MCF 10A (cell line): ENCODE data around the gene SEC24D. TPM values are rescaled to one million over a fixed set of nuclear protein-coding genes. Genes with fewer than 3 reads are reported as not detected.

ENCODE experiments used
- BruUV-seq: library from RNA; stranded (reverse); fragments of 400-500 nt; replicated peaks from 2 replicates; lab custom pipeline; 2021; lab: Mats Ljungman, UMichigan
- CTCF ChIA-PET: fragments of 300-600 bp; sonication (Branson Sonifier 250); formaldehyde crosslinking; extraction: SDS; loops from one replicate; lab custom pipeline; 2021; ENCODE audit warnings: antibody characterized with exemption, inconsistent platforms; lab: Yijun Ruan, JAX
- POLR2A ChIA-PET: fragments of 300-600, 350-650 bp; sonication (Branson Sonifier 250); formaldehyde crosslinking; extraction: SDS; loops from one replicate; lab custom pipeline; 2020; ENCODE audit warnings: antibody characterized with exemption, inconsistent platforms; lab: Yijun Ruan, JAX
- DNase-seq: peaks from one replicate; pipeline ENCODE4 v3.0.0-alpha.2; 2018; ENCODE audit not compliant: unreplicated experiment
- H3K27ac Mint-ChIP-seq: one replicate; pipeline ENCODE4 v1.8.0; 2022; ENCODE audit warnings: mild to moderate bottlenecking, low read depth, mixed read lengths; ENCODE audit not compliant: unreplicated experiment
- H3K27me3 Mint-ChIP-seq: one replicate; pipeline ENCODE4 v1.8.0; 2022; ENCODE audit warnings: mixed read lengths; ENCODE audit not compliant: insufficient read depth, unreplicated experiment
- H3K36me3 Mint-ChIP-seq: one replicate; pipeline ENCODE4 v1.8.0; 2022; ENCODE audit warnings: mild to moderate bottlenecking, moderate library complexity, mixed read lengths; ENCODE audit not compliant: insufficient read depth, unreplicated experiment
- H3K4me1 Mint-ChIP-seq: one replicate; pipeline ENCODE4 v1.8.0; 2022; ENCODE audit warnings: mixed read lengths; ENCODE audit not compliant: insufficient read depth, unreplicated experiment
- H3K4me3 Mint-ChIP-seq: one replicate; pipeline ENCODE4 v1.8.0; 2022; ENCODE audit warnings: mild to moderate bottlenecking, moderate library complexity, mixed read lengths; ENCODE audit not compliant: unreplicated experiment
- H3K9me3 Mint-ChIP-seq: one replicate; pipeline ENCODE4 v1.8.0; 2022; ENCODE audit warnings: mixed read lengths; ENCODE audit not compliant: unreplicated experiment
- CTCF ChIP-seq: fragments of 200-600 bp; IDR thresholded peaks from one replicate; pipeline ENCODE4 v1.8.0; 2022; ENCODE audit warnings: antibody characterized with exemption, mild to moderate bottlenecking; ENCODE audit not compliant: unreplicated experiment
- intact Hi-C: fragments of 100-400 bp; cut with micrococcal nuclease; formaldehyde crosslinking; loops from 2 replicates; pipeline ENCODE4 v1.14.1; 2022
- total RNA-seq: library from RNA; stranded (reverse); gene quantifications from 2 replicates; pipeline ENCODE4 v1.2.3, GENCODE V29; 2022

SEC24D gene
- total RNA-seq, 1 experiment from 2014 or later = 117 TPM

- Mint-ChIP-seq H3K36me3 (peaks cover 57% of the 10 kb centered on the region), H3K27me3 (no peaks in the 10 kb centered on the region), H3K27ac (no peak overlapping the region), H3K4me1 (no peaks in the 10 kb centered on the region), H3K9me3 (no peaks in the 10 kb centered on the region), H3K4me3 (no peak overlapping the region)
- intact Hi-C loops = no loop called here
- ChIA-PET POLR2A (interaction anchor here (0.5 to 0.6 kb wide), 3 partner anchors 19 to 263 kb away, joined by 3 read pairs; no protein-coding TSS in a partner anchor), CTCF (interaction anchor here (1.1 to 1.2 kb wide), 2 partner anchors 39 to 47 kb away, joined by 3 to 5 read pairs; no protein-coding TSS in a partner anchor)
- TF ChIP-seq CTCF = no peak
- BruUV-seq = no TSS peak
- no peak for DNase-seq
These were observed 18.6 kb downstream of the SEC24D start for GRCh38 chr4:118817178-118817930.

- ChIA-PET CTCF (interaction anchor here (1.1 to 1.2 kb wide), 2 partner anchors 40 to 48 kb away, joined by 3 to 5 read pairs; no protein-coding TSS in a partner anchor), POLR2A (interaction anchor here (0.6 kb wide), 2 partner anchors 20 to 263 kb away, joined by 3 read pairs; no protein-coding TSS in a partner anchor)
- no peak for DNase-seq
- TF ChIP-seq CTCF = no peak
- intact Hi-C loops = no loop called here
- BruUV-seq = no TSS peak
- Mint-ChIP-seq H3K27ac (no peak overlapping the region), H3K4me1 (no peaks in the 10 kb centered on the region), H3K27me3 (no peaks in the 10 kb centered on the region), H3K4me3 (no peak overlapping the region), H3K36me3 (peaks cover 58% of the 10 kb centered on the region), H3K9me3 (no peaks in the 10 kb centered on the region)
These were observed 19.3 kb downstream of the SEC24D start for GRCh38 chr4:118816538-118817177.

GRCh38 chr4:118814891-118815290 lies 21.0 kb downstream of the SEC24D start:
- no peak for DNase-seq
- Mint-ChIP-seq H3K36me3 (peaks cover 69% of the 10 kb centered on the region), H3K4me3 (no peak overlapping the region), H3K27ac (no peak overlapping the region), H3K4me1 (peaks cover under 1% of the 10 kb centered on the region), H3K9me3 (no peaks in the 10 kb centered on the region), H3K27me3 (no peaks in the 10 kb centered on the region)
- POLR2A ChIA-PET = interaction anchor here (1.7 kb wide), 1 partner anchor 9 kb away, joined by 4 read pairs; no protein-coding TSS in a partner anchor
- CTCF ChIA-PET = interaction anchor here (2.4 kb wide), 1 partner anchor 49 kb away, joined by 9 read pairs; no protein-coding TSS in a partner anchor
- intact Hi-C loops = no loop called here
- no peak for TF ChIP-seq CTCF
- BruUV-seq = no TSS peak

GRCh38 chr4:118814058-118814457 lies 21.9 kb downstream of the SEC24D start:
- DNase-seq = no peak
- BruUV-seq = no TSS peak
- POLR2A ChIA-PET = interaction anchor here (0.9 to 1.7 kb wide), 2 partner anchors 9 to 10 kb away, joined by 4 read pairs; no protein-coding TSS in a partner anchor
- Mint-ChIP-seq H3K27ac (no peak overlapping the region), H3K9me3 (no peaks in the 10 kb centered on the region), H3K4me1 (peaks cover 6% of the 10 kb centered on the region), H3K36me3 (peaks cover 74% of the 10 kb centered on the region), H3K27me3 (no peaks in the 10 kb centered on the region), H3K4me3 (no peak overlapping the region)
- TF ChIP-seq CTCF = no peak
- CTCF ChIA-PET = interaction anchor here (1.0 to 2.4 kb wide), 3 partner anchors 9 to 50 kb away, joined by 3 to 9 read pairs (median 3); no protein-coding TSS in a partner anchor
- intact Hi-C loops = no loop called here
